Epithelial cell of proximal tubule (primary cell): ENCODE results near the gene CSTF3. TPM values are rescaled to one million over a fixed set of nuclear protein-coding genes. Genes with fewer than 3 reads are reported as not detected.
"Not testable (repeated sequence)": the region's sequence is repeated elsewhere in the genome, so short reads cannot be mapped to it uniquely, and the experiment has no call there.

Experiments
- DNase-seq: peaks from one replicate; pipeline ENCODE4 v3.0.0-alpha.2; 2011; ENCODE audit warnings: low read depth
- H3K4me3 ChIP-seq: 2 replicates; pipeline ENCODE4 v1.5.1; 2011; ENCODE audit warnings: low read depth, mild to moderate bottlenecking, low read length
- total RNA-seq: library from RNA; depleted of rRNA; stranded (reverse); fragments of >200 nt; gene quantifications from 2 replicates; pipeline ENCODE4 v1.2.3, GENCODE V29; 2015
- TF ChIP-seq, protein P1 (sequence below): conservative IDR thresholded peaks from 2 replicates; pipeline ENCODE4 v1.5.1; 2012; ENCODE audit warnings: low read depth, mild to moderate bottlenecking, low read length

Gene CSTF3
- total RNA-seq, 1 donor from 2014 or later, result 45.1 TPM

- no peak overlapping the region for H3K4me3 ChIP-seq
- no peak for DNase-seq
- TF ChIP-seq, protein P1, sequence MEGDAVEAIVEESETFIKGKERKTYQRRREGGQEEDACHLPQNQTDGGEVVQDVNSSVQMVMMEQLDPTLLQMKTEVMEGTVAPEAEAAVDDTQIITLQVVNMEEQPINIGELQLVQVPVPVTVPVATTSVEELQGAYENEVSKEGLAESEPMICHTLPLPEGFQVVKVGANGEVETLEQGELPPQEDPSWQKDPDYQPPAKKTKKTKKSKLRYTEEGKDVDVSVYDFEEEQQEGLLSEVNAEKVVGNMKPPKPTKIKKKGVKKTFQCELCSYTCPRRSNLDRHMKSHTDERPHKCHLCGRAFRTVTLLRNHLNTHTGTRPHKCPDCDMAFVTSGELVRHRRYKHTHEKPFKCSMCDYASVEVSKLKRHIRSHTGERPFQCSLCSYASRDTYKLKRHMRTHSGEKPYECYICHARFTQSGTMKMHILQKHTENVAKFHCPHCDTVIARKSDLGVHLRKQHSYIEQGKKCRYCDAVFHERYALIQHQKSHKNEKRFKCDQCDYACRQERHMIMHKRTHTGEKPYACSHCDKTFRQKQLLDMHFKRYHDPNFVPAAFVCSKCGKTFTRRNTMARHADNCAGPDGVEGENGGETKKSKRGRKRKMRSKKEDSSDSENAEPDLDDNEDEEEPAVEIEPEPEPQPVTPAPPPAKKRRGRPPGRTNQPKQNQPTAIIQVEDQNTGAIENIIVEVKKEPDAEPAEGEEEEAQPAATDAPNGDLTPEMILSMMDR, result no peak
These were observed 104.0 kb downstream of the CSTF3 start for GRCh38 chr11:33057284-33057683.

DNA sequence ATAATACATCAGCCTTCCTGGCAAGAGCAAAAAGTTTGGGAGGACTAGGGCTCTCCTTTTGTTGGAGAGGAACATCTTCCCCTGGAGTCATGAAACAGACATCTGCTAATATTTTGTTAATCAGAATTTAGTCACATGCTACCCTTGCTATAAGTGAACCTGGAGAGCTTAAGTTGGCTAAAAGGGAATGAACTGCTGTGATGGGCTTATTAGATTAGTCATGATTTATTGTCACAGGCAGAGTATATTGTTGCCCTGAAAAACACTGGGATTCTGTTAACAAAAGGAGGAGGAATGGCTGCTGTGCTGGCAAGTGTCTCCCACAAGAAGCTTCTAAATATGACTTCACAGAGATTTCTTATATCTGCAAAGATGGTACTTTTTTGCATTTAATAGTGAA is 105.9 kb downstream of the CSTF3 start:
- no peak for DNase-seq
- no peak overlapping the region for H3K4me3 ChIP-seq
- TF ChIP-seq, protein P1, result no peak

DNA sequence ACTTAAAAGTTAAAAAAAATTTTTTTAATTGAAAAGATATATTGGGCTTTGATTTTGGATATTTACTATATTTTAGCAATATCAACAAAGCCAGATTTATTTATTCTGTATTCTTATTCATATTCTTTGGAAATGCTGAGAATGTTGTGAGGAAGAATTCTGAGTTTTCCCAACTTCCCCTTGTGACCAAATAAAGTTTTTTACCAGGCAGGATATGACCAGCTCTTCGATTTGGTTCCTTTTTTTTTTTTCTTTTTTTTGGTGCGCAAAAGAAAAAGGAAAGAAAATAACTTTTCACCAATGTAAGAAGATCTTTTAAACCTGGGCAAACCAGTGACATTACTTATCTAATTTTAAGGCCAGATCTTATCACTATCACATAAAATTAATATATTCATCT is 109.0 kb downstream of the CSTF3 start:
- TF ChIP-seq, protein P1, result no peak
- no peak for DNase-seq

DNA sequence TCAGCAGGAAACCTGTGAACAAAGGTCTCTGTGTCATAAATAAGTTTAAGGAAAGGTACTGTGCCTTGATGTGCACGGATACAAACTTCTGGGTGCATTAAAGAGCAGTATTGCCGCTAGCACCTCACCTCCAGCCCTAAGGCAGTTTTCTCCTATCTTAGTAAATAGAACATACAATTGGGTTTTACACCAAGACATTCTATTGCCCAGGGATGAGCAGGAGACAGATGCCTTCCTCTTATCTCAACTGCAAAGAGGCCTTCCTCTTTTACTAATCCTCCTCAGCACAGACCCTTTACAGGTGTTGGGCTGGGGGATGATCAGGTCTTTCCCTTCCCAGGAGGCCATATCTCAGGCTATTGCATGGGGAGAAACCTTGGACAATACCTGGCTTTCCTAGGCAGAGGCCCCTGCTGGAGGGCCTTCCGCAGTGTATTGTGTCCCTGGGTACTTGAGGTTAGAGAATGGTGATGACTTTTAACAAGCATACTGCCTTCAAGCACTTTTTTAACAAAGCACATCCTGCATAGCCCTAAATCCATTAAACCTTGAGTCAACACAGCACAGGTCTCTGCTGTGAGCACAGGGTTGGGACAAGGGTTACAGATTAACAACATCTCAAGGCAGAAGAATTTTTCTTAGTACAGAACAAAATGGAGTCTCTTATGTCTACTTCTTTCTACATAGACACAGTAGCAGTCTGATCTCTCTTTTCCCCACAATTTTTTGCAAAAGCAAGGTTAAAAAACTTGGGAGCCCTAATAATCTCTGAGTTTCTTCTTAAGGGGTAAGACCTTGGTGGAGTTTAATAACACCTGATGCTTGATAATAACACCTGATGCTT is 111.5 kb downstream of the CSTF3 start:
- DNase-seq, H3K4me3 ChIP-seq: not testable (repeated sequence)

More for the DNA sequence above, 109.0 kb downstream of the CSTF3 start:
- no peak overlapping the region for H3K4me3 ChIP-seq

GRCh38 chr11:33048701-33049100 is 112.6 kb downstream of the CSTF3 start:
- DNase-seq, H3K4me3 ChIP-seq: not testable (repeated sequence)

DNA sequence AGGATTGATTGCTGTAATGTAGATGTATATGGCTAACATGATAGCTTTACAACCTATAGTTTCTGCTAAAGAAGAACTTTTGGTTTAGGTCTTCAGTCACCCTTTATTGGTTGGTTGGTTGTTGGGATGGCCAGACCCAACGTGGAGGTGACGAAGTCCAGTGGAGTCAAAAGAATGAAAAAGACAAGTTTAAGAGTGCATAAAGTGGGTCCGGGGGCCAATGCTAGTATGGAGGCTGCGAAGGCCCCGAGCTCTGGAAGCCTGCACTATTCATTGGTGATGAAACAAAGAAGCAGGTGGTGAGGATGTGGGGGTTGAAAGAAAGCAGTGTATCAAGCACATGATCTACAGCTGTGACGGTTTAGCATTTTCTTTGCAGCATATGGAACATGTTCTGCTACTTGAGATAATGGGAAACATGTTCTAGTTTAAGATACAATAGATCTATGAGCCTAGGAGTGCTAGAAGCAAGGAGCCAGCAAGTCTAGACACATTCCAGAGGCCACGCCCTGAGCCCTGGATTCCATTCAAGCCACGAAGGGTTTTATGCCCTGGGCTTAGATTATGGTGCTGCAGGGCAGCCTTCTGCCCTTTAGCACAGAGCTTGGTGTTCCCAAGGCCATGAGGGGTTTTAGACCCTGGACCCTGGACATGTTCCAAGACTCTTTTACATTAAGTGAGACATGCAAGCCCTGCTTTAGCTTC is 115.6 kb downstream of the CSTF3 start:
- no peak for DNase-seq
- H3K4me3 ChIP-seq, result no peak overlapping the region
- TF ChIP-seq, protein P1, result no peak

DNA sequence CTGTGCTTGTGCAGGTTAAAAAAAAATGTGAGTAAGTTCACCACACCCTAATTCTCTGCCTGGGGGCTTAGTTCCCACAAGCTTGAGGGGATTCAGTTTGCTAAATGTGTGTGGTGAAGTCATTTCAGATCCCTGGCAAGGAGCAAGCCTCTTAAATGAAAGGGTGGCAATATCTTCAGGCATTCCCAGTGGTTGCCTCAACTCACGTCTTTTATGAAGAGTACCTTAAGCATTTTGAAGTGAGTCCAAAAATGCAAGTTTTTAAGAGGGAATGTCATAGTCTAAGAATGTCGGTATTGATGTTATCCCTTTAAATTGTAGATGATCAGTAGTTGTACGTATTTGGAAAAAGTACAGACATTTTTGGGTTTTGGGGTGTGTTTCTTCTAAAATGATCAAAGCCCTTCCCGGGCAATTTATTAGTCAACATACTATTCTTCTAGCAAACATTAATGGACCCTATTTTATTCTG is 117.0 kb downstream of the CSTF3 start:
- H3K4me3 ChIP-seq, result no peak overlapping the region
- TF ChIP-seq, protein P1, result no peak
- DNase-seq, result no peak

DNA sequence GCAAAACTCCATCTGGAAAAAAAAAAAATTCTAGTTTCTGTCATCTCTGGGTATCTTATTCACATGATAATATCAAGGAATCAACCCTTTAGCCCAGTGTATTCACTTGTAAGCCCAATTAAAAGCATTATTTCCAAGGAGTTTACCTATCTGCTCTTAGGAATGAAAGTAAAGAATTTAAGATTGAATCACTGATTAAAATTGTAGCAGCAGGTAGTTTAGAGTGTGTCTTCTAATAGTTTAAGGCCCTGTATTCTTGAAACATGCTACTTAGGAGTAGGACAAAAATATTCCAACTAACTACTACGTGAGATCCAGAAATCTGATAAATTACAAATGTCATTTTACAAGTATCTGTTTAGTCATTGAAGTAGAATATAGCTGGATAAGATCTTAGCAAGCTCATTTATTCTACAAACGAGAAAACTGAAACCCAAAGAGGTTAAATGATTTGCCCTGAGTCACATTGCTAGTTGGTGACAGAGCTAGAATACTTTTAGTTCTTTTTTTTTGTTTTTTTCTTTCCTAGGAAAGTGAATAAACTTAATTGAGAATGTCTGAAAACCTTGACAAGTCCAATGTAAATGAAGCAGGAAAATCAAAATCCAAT is 118.0 kb downstream of the CSTF3 start:
- H3K4me3 ChIP-seq, result no peak overlapping the region
- TF ChIP-seq, protein P1, result no peak
- DNase-seq, result no peak
